Mammary epithelial cell (primary cell): Measurements from ENCODE around the gene ADI1.

Experiments
- EZH2 ChIP-seq: IDR thresholded peaks from 2 replicates; pipeline ENCODE4 v1.6.1; 2012; ENCODE audit warnings: low read length, inconsistent platforms, borderline replicate concordance
- TF ChIP-seq, protein P1 (sequence below), 2 donors: IDR thresholded peaks in 1 of 2; conservative IDR thresholded peaks in 1 of 2; 2 replicates each; pipeline ENCODE4 v1.5.1; 2011 to 2012; ENCODE audit warnings: inconsistent platforms in 2 of 2, low read length in 2 of 2, mild to moderate bottlenecking in 2 of 2, control low read depth in 1 of 2, low read depth in 1 of 2; ENCODE audit not compliant: insufficient read depth in 1 of 2; ENCODE audit errors: extremely low read depth in 1 of 2

DNA sequence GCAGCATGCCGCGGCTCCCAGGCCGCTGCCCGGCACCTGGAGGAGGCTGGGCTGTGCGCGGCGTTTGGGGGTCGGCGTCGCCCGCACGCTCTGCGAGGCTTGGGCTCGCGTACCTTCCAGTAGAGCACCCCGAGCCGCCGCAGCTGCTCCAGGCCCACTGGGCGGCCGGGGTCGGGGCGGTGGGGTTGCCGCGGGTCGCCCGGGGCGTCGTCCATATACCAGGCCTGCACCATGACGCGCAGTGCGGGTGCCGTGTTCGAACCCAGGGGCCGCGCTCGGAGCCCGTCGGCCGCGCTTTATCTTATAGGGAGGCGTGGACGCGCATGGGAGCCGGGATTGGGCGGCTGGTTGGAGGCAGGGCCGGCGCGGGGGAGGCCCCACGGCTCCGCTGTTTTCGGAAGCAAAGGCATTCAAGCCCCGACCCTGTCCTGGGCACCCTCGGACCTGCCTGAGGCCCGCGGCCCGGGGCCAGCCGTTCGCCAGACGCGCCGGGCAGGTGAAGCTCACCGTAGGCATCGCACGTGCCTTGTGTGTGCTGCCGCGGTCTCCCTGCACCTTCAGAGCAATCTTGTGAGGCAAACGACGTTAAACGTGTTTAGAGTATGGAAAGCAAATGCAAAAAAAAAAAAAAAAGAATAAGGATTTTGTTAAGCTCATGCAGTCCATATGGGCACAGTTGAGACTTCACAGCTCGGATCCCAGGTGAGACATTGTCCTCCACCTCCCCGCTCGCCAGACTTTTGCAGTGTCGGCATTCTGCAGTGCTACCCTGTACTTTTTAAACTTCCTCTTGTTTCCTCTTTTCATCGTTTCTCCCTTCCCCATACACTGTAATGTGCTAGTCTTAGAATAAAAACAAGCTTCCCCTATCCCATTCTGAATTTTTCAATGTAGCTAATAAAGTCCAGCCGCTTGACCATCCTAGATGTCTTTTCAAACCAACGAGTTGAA, at the start of gene ADI1:
- TF ChIP-seq, protein P1, sequence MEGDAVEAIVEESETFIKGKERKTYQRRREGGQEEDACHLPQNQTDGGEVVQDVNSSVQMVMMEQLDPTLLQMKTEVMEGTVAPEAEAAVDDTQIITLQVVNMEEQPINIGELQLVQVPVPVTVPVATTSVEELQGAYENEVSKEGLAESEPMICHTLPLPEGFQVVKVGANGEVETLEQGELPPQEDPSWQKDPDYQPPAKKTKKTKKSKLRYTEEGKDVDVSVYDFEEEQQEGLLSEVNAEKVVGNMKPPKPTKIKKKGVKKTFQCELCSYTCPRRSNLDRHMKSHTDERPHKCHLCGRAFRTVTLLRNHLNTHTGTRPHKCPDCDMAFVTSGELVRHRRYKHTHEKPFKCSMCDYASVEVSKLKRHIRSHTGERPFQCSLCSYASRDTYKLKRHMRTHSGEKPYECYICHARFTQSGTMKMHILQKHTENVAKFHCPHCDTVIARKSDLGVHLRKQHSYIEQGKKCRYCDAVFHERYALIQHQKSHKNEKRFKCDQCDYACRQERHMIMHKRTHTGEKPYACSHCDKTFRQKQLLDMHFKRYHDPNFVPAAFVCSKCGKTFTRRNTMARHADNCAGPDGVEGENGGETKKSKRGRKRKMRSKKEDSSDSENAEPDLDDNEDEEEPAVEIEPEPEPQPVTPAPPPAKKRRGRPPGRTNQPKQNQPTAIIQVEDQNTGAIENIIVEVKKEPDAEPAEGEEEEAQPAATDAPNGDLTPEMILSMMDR (conservative IDR thresholded peaks at IDR 0.05 in 1 of 2, IDR thresholded peaks at IDR 0.05 in 1 of 2; ENCODE audit: extremely low read depth in 1 of 2, insufficient read depth in 1 of 2, low read depth in 1 of 2, low read length in 2 of 2), result no peak
- no peak for TF ChIP-seq EZH2
